ENCODE results near the gene ADAMTS17. TPM values are rescaled to one million over a fixed set of nuclear protein-coding genes. Genes with fewer than 3 reads are reported as not detected.
"Not testable (repeated sequence)": the region's sequence is repeated elsewhere in the genome, so short reads cannot be mapped to it uniquely, and the experiment has no call there.

Gene ADAMTS17
- polyA plus RNA-seq, 3 donors, result 2.1 to 2.5 (median 2.1) TPM

DNA sequence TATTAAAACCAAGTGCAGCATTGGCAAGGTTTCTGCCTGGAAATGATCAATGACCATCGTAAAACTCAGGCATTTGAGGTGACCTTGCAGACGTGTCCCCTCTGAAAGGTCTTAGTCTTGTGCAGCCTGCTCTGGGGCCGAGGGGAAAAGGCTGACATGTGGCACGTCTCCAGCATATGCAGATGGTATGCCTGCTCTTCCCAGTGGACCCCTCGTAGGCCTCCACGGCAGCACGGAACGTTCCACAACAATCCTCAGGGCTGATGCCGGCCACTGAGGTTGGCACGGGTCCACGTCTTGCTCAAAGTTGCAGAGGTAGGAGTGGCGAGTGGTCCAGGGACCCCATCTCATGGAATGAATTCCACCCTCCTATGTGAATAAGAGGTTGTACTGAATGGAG lies 361.0 kb downstream of the ADAMTS17 start:
- no peak for DNase-seq

DNA sequence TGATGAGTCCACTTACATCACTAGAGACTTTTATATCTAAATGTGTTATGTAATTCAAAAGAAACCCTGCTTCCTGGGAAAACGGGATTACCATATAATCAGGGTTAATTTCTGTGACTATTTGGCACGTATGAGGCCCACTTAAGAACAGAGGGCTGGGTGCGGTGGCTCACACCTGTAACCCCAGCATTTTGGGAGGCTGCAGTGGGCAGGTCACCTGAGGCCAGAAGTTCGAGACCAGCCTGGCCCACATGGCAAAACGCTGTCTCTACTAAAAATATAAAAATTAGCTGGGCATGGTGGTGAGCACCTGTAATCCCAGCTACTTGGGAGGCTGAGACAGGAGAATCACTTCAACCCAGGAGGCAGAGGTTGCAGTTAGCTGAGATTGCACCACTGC lies 361.9 kb downstream of the ADAMTS17 start:
- not testable (repeated sequence) for DNase-seq

DNA sequence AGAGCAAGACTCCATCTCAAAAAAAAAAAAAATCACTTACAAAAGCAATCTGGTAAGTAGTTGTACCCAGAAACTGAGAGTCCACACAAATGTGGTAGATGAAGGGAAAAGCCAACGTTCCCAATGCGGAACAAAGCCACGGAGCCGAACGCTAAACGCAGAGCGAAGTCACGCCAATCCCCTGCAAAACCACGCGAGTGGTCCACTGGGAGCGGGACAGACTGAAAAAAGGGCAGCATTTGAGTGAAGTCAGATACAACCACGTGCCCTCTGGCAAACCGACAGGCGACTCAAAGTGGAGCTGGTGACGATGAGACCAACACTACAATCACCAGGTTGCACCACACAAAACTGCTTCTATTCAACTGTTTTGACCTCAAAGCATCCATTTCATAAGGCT lies 362.4 kb downstream of the ADAMTS17 start:
- DNase-seq, result no peak

DNA sequence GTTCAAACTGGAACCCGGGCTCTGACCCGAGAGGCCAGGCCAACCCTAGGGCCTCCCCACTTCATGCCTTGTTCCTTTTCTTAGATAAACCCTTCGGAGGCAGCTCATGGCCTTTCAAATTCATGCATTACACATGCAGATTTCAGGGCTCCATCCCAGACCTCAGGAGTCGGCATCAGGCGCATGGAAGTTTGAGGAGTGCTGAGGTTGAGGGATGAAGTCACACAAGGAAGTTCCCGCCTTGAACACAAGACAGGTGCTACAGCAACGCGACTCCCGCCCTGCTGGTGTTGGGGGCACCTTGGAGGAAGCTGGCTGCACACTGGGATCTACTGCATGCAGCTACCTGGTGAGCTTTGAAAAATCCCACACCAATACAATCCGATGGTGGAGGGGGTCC lies 363.3 kb downstream of the ADAMTS17 start:
- no peak for DNase-seq

DNA sequence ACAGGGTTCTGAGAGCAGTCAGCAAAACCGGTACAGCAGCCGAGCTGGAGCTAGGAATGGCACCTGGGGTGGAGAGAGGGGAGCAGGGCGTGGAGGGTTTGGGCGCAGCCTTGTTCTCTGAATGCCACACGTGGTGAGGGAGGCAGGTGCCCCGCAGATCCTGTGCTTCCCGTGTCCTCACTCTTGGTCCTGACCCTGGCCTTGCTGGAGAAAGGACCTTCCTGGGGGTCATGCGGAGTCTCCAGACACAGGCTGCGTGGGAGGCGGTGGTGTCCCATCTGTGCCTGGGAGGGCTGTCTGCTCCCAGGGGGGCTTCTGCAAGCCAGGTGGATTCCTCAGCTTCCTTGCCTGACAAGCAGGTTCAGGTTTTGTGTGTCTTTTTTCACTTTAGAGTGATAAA lies 363.8 kb downstream of the ADAMTS17 start:
- DNase-seq, result no peak

DNA sequence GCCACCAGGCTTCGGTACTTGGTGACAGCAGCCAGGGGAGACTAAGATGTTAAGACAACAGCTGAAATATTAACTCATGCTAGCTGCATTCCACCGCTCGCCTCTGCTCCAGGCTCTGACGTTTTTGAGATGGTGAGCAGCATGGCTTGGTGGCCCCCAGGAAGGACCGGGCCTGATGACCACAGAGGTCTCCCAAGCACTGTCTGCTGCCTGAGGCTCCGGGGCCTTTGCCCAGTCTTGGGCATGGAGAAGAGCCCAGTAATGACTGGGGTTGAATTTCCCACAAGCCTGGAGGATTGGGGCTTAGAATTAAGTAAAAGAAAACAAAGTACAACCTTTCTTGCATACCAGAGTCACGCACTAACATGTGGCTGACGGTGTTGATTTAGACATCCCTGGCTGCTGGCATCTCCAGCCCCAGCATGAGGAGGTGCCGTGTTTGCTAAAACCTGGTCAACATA lies 364.9 kb downstream of the ADAMTS17 start:
- no peak for DNase-seq

DNA sequence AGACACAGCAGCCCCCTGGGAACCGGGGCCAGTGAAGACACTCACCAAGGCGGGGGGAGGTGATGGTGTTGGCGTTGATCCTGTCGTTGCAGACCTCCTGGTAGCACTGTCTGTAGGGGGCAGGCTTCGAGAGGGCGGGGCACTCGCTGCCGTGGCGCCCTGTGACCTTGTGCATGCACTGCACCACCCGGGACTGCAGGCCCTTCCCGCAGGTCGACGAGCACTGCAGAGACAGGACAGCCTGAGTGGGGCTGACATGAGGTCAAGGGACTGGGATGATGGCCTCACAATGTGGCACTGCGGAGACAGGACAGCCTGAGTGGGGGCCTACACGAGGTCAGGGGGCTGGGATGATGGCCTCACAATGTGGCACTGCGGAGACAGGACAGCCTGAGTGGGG lies 365.8 kb downstream of the ADAMTS17 start:
- no peak for DNase-seq

DNA sequence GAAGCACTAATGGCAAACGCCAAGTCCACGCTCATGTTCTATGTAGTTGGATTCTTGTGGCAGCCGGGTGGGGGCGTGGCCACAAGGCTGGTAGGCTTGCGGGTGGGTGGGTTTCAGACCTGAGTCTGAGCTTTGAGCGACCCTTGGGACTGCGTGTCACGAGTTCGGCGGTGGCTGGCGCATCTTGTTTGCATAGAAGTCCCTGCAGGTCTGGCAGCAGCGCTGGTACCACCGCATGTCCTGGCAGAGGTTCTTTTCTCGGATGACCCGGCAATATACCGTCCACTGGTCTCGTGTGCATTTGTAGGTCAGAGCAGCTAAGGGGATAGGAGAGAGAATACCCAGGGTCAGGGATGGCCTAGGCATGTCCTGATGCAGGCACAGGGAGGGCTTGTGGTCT lies 367.5 kb downstream of the ADAMTS17 start:
- no peak for DNase-seq

DNA sequence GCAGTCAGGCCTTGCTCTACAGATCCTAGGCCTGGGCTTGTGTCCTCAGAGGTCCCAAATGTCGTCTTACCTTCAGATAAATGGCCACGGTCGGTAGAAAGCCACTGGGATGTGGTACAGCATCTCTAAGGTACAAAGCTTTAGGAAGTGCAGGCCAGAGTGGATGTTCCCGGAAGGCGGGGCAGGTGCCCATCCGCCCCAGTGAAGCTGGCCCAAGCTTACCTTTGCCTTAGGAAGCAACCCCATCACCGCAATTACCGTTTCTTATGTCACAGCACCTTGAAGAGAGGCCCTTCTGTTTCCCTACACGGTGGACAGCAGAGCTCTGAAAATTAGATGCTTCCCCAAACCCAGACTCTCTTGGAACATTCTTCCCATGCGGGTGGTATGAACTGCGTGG lies 368.4 kb downstream of the ADAMTS17 start:
- no peak for DNase-seq

DNA sequence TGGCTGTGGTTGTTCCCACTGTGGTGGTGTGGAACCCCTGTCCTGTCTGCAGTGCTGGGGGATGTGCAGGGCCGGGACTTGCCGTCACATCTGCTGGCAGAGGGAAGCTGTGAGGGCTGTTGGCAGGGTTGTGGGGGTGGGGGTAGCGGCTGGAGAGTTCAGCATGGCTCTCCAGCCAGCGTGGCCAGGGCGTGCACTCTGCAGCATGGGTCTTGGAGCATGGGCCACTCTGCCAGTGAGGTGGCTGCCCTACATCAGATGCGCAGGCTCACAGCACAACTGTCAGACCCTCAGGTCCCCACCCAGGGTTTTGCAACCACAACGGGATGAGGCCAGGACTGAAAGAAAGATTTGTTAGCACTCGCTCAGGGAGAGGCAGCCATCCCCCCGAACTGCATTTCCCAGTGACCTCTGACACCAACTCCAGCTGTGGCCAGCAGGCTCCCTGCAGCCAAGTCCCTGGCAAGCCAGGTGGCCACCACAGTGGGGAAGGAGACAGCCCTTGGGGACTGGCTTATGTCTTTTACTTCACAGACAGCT lies 370.8 kb downstream of the ADAMTS17 start:
- DNase-seq, result no peak

DNA sequence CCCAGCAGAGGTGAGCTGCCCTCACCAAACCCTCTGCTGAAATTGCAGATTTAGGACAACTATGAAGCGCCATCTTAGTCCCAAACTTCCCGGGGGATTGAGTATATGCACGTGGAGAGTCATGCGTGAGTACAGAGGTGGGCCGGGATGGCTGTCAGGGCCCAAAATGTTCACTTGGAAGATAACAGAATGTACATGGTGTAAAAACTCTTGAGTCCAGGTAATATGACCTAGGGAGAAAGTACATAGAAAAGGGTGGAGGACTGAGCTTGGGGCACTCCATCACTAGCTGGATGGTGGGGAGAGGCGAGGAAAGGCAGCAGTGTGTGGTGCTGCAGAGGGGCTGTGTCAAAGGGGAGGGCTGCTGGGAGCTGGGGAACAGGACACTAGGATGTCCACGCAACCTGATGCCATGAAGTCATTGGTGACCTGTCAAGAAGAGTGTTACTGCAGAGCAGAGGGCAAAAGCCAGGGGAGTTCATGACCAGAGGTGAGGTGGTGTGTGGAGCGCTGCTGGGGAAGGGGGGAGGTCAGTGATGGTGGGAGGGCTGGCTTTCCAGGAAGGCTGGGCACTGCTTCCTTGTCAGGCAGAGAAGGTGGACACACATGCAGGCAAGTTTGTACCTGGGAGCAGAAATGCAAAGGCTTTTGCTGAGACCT lies 372.4 kb downstream of the ADAMTS17 start:
- DNase-seq, result no peak

DNA sequence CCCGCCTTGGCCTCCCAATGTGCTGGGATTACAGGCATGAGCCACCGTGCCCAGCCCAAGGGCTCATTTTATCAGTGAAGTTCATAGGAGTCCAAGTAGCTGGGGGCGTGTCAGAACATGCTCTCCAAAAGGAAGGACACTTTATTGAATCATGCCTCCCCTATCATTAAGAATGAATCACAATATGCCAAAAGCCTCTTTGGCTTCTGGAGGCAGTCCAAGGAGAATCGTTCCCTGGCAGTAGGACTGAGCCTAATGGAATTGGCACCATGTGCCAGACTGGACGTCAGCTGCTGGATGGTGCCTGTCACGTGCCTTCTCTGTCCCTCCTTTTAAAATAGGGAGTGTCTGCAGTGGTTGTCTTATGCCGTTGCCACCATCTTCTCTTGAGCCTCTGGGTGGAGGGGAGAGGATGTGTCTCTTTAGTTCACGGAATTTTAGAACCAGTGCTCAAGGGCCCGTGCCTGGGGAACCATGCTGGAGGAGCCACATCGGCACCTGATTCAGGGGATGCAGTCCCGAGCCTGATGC lies 373.9 kb downstream of the ADAMTS17 start:
- DNase-seq, result no peak

DNA sequence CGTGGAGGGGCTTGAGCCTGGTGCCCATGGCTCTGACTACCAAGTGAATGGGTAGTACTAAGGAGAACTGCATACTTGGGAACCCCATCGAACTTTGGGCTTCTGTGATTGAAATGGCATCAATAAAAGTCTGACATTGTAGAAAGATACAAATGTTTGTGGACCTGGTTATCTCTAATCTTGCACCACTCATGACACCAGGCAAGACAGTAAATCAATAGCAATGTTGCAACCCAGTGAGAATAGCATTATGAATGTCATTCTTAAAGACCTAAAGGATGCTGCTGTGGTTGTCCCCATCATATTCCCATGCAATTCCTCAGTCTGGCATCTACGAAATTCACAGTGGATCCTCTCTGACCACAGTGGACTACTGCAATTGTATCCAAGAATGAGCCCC lies 375.0 kb downstream of the ADAMTS17 start:
- no peak for DNase-seq

DNA sequence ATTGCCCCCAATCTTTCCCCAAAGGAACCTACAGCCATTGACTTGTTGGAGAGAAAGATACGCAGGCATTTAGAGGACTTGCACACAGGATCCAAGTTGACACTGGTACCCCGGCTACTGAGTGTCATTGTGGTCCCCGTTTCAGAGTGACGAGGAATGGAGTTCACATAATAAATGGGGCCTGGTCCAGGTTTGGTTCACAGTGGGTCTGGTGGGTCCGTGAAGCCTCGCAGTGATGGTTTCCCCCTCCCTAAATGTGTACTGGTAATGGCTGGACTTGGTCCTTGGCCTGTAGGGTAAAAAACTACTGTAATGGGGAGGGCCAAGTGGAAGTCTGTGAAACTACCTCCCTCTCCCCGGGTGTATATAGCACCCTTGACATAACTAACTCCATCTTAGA lies 376.4 kb downstream of the ADAMTS17 start:
- DNase-seq, result no peak

DNA sequence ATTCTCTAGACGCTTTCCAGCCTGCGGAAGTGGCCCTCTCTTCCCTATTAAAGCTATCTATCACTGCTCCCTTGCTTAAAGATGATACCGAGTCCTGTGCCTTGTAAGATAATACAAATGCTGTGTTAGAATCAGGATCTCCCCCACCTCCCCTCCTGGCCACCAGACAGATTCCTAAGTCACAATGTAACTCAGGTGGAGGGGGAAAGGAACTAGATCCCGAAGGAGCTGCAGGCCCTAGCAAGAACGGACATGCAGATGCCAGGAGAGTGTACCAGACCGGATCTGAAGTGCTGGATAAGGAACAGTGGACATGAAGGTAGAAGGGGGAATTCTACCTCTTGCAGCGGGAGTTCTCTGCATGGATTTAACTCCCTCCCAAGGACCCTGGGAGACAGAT lies 377.8 kb downstream of the ADAMTS17 start:
- no peak for DNase-seq

DNA sequence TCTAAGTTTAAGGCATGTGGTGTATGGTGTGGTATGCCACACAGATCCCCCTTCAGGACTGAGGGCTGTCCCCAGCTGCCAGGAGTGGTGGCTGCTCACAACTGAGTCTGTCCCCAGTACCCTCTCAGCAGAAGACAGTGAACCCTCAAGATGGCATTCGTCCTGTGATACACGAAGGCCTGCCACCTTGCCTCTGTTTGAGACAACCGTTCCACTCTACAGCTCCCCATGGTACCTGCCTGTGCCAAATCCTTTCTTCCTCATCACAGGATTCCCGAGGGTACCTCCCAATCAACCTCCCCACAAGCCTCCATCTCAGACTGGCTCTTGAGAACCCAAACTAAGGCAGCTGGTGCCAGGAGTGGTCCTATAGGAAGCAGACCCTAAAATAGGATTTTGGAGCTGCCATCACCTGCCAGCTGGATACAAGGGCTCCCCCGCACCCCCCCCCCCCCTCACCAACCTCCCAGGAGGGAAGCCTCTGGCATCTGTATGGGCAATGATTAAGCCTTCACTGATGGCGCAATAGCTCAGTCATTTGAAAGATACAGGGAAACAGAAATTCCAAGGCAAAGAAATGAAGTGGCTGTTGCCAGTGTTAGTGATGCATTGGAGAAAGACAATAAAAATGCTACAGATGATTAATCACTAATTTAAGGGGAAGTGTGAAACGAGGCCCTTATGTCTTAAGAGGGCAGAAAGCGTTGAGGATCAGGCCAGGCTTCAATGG lies 378.5 kb downstream of the ADAMTS17 start:
- no peak for DNase-seq

DNA sequence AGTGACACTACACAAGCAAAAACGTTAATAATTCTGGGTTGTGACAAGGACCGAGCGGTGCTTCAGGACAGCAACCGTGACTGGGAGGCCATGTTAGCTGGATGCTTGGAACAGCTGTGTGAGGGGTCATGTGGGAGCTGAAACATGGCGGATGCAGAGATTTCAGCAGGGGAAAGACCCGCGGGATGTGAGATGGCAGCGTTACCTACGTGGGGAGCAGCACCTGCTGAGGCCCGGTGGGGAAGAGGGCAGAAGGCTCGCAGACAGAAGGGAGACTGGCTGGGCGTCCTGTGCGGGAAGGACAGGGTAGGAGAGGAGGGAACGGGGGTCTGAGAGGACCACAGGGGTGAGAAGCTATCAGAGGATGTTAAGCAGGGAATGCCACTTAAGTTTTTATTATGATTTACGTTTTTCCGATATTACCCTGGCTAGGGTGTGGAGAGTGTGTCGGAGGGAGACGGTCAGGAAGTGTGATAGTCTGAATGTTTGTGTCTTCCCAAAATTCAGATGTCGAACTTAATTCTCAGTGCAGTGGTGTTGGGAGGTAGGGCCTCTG lies 379.7 kb downstream of the ADAMTS17 start:
- no peak for DNase-seq

DNA sequence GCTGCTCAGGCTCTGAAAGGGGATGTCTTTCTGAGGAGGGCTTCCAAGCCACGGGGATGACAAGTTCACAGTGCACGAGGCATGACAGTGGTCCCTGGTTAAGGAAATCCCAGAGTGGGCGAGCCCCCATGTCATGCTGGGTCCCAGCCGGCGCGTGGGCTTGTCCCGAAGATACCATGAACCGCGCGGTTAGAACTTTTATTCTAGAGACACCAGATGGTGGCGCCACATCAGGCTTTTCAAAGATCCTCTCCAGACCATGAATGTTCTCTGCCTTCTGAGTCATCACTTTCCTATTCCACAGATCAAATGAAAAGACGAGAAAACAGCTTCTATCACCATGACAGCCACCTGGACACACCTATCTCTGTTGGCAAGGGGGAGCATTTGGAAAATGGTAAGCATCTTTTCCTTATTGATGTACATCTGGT lies 380.7 kb downstream of the ADAMTS17 start:
- DNase-seq, result no peak

DNA sequence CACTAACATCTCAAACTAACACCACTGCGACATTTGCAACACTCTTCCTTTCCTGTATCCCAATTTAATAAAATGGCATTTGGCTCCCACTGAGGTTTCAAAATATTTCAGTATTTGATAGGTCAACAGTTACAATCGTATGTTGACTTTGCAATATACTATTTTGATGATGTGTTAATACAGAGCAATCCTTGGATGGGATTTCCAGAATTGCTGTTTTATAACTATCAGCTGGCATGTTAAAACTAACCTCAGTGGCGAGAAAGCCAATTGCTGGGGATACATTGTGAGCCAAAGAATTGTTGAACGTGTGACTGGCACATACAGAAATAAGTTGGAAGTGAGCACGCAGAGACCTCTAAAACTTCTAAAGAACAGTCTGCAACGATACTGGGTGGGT lies 382.4 kb downstream of the ADAMTS17 start:
- DNase-seq, result no peak

DNA sequence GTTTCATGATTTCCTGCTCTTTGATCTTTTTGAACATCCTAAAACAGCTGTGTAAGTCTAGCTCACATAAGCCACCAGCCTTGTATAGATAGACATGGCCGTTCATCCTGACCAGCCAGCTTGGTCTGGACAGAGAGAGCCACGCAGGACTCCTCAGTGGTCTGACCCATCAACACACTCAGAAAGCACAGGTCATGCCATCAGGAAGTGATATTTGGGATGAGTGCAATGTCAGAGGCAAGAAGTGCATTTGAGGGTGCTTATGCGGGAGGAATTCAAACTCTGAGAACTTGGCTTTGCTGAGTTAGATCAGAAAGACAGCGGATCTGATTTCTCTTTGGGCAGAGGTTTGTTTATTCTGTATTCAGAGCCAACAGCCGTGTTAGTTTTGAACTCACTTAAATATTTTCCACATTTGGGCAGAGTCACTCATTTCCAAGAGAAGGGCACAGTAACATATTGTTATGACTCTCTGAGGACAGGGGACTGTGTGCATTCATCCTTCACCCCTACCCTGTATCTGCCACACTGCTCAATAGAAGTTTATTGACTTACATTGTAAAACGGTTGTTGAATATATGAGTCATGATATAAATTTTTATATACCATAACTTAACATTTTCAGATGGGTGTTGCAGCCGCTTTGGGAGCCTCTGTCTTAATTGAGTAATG lies 383.2 kb downstream of the ADAMTS17 start:
- no peak for DNase-seq

DNA sequence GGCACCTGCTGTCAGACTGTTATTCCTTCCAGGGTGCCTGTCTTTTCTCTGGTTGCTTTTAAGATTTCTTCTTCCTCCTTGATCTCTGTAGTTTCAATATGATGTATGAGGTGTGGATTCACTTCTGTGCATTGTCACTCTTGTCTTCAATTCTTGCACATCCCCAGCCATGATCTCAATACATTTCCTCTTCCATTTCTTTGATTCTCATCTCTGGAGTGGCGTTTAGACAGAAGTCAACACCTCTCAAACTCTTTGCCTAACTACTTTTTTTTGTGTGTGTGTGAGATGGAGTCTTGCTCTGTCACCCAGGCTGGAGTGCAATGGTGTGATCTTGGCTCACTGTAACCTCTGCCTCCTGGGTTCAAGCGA lies 384.1 kb downstream of the ADAMTS17 start:
- DNase-seq, result no peak

All from renal pelvis (tissue), 4 donors.